CD4-positive, alpha-beta T cell (primary cell): ENCODE data around the gene NLGN1. TPM values are rescaled to one million over a fixed set of nuclear protein-coding genes. Genes with fewer than 3 reads are reported as not detected.

Experiments used
- ATAC-seq: fragments of 200-7000 bp; cut with Tn5 transposase; one replicate; pipeline ENCODE4 v1.10.0; 2022; ENCODE audit warnings: mild to moderate bottlenecking; ENCODE audit not compliant: poor library complexity
- CTCF ChIA-PET: fragments of 350-600 bp; sonication (Branson Sonifier 250); formaldehyde crosslinking; loops from one replicate; lab custom pipeline; 2021; ENCODE audit warnings: antibody characterized with exemption, inconsistent platforms; lab: Charles Lee
- POLR2A ChIA-PET: fragments of 350-600 bp; sonication (Branson Sonifier 250); formaldehyde crosslinking; loops from one replicate; lab custom pipeline; 2021; ENCODE audit warnings: antibody characterized with exemption, inconsistent platforms; lab: Charles Lee
- DNase-seq, 14 experiments: peaks; one replicate each; pipeline ENCODE4 v3.0.0-alpha.2; 2013 to 2020; ENCODE audit warnings: mixed read lengths in 2 of 14
- H3K27ac ChIP-seq, 2 donors: one replicate each; pipeline versions ENCODE4 v1.5.1 to v1.7.0; 2013; ENCODE audit warnings: low read length in 2 of 2, low read depth in 1 of 2, mild to moderate bottlenecking in 1 of 2
- H3K27me3 ChIP-seq, 2 experiments: 1 replicate in 1 of 2; 2 replicates in 1 of 2; pipeline versions ENCODE4 v1.6.1 to v1.7.0; 2013; ENCODE audit warnings: low read length in 2 of 2, control low read depth in 1 of 2, mild to moderate bottlenecking in 1 of 2, moderate library complexity in 1 of 2; ENCODE audit not compliant: insufficient read depth in 2 of 2, control insufficient read depth in 1 of 2
- H3K36me3 ChIP-seq: one replicate; pipeline ENCODE4 v1.6.1; 2013; ENCODE audit warnings: low read length, control low read depth; ENCODE audit not compliant: insufficient read depth
- H3K4me1 ChIP-seq: one replicate; pipeline ENCODE4 v1.6.1; 2013; ENCODE audit warnings: low read length, control low read depth; ENCODE audit not compliant: insufficient read depth
- H3K4me3 ChIP-seq: one replicate; pipeline ENCODE4 v1.5.1; 2013; ENCODE audit warnings: mild to moderate bottlenecking, low read length, moderate library complexity
- H3K9me3 ChIP-seq, 2 experiments: 1 replicate in 1 of 2; 2 replicates in 1 of 2; pipeline versions ENCODE4 v1.6.1 to v1.7.0; 2013; ENCODE audit warnings: low read length in 2 of 2, mild to moderate bottlenecking in 2 of 2, control low read depth in 1 of 2, moderate library complexity in 1 of 2; ENCODE audit not compliant: control insufficient read depth in 1 of 2, insufficient read depth in 1 of 2
- H3K27ac Mint-ChIP-seq: one replicate; pipeline ENCODE4 v1.8.0; 2020; ENCODE audit warnings: mixed read lengths
- H3K27me3 Mint-ChIP-seq: one replicate; pipeline ENCODE4 v1.8.0; 2021; ENCODE audit warnings: mixed read lengths
- H3K36me3 Mint-ChIP-seq: one replicate; pipeline ENCODE4 v1.8.0; 2021; ENCODE audit warnings: low read depth, mixed read lengths
- H3K4me1 Mint-ChIP-seq: one replicate; pipeline ENCODE4 v1.8.0; 2021; ENCODE audit warnings: low read depth, mixed read lengths
- H3K4me3 Mint-ChIP-seq: one replicate; pipeline ENCODE4 v1.8.0; 2020; ENCODE audit warnings: mild to moderate bottlenecking, mixed read lengths
- H3K9me3 Mint-ChIP-seq: one replicate; pipeline ENCODE4 v1.8.0; 2020; ENCODE audit warnings: mixed read lengths
- CTCF ChIP-seq: fragments of 200-600 bp; IDR thresholded peaks from one replicate; pipeline ENCODE4 v1.8.0; 2022; ENCODE audit warnings: antibody characterized with exemption, mild to moderate bottlenecking
- intact Hi-C, 2 experiments: fragments of 100-400 bp; cut with DNase I in 1 of 2; cut with micrococcal nuclease in 1 of 2; formaldehyde crosslinking; loops; one replicate each; pipeline versions ENCODE4 v1.15.1 to v1.9.0; 2023 to 2025; cut with DNase I, micrococcal nuclease
- total RNA-seq, 174 experiments: library from RNA in 2 of 174; stranded (reverse) in 2 of 174; gene quantifications; one replicate each; pipeline ENCODE4 v1.2.3 and lab custom pipeline; 2021 to 2026

Gene NLGN1
- total RNA-seq, 2 experiments from 2014 or later = not detected

- TF ChIP-seq CTCF = no peak
- no peaks in the 10 kb centered on the region for H3K36me3 ChIP-seq
- Mint-ChIP-seq H3K4me1 (no peaks in the 10 kb centered on the region), H3K9me3 (no peaks in the 10 kb centered on the region), H3K27me3 (no peaks in the 10 kb centered on the region), H3K4me3 (no peak overlapping the region), H3K27ac (no peak overlapping the region), H3K36me3 (no peaks in the 10 kb centered on the region)
- POLR2A ChIA-PET = no interaction called here
- no peaks in the 10 kb centered on the region for H3K9me3 ChIP-seq
- H3K27me3 ChIP-seq = no peaks in the 10 kb centered on the region
- intact Hi-C loops = no loop called here
- no peak for ATAC-seq
- H3K4me1 ChIP-seq = no peaks in the 10 kb centered on the region
- H3K27ac ChIP-seq = no peak overlapping the region
- H3K4me3 ChIP-seq = no peak overlapping the region
- CTCF ChIA-PET = no interaction called here
- no peak for DNase-seq
Measured at GRCh38 chr3:173416070-173416469, 18.5 kb downstream of the NLGN1 start.

- Mint-ChIP-seq H3K27me3 (no peaks in the 10 kb centered on the region), H3K4me3 (no peak overlapping the region), H3K27ac (no peak overlapping the region), H3K36me3 (no peaks in the 10 kb centered on the region), H3K9me3 (peaks cover 14% of the 10 kb centered on the region), H3K4me1 (no peaks in the 10 kb centered on the region)
- H3K36me3 ChIP-seq = no peaks in the 10 kb centered on the region
- no peak overlapping the region for H3K27ac ChIP-seq
- POLR2A ChIA-PET = no interaction called here
- CTCF ChIA-PET = no interaction called here
- H3K9me3 ChIP-seq = peaks cover 4 to 19% of the 10 kb centered on the region in 2 experiments
- no peaks in the 10 kb centered on the region for H3K27me3 ChIP-seq
- TF ChIP-seq CTCF = no peak
- ATAC-seq (no peak), DNase-seq (no peak)
- H3K4me3 ChIP-seq = no peak overlapping the region
- no peaks in the 10 kb centered on the region for H3K4me1 ChIP-seq
- intact Hi-C loops = no loop called here
Measured at GRCh38 chr3:173429076-173429475, 31.5 kb downstream of the NLGN1 start.

- ATAC-seq = no peak
- TF ChIP-seq CTCF = no peak
- no peaks in the 10 kb centered on the region for H3K36me3 Mint-ChIP-seq
- H3K9me3 Mint-ChIP-seq = peaks cover 14% of the 10 kb centered on the region
- no peak overlapping the region for H3K27ac ChIP-seq
- H3K9me3 ChIP-seq = peaks cover 3 to 19% of the 10 kb centered on the region in 2 experiments
- POLR2A ChIA-PET = no interaction called here
- intact Hi-C loops = no loop called here
- H3K27me3 Mint-ChIP-seq = no peaks in the 10 kb centered on the region
- no peak overlapping the region for H3K4me3 ChIP-seq
- H3K27ac Mint-ChIP-seq = no peak overlapping the region
- DNase-seq = no peak
- no peak overlapping the region for H3K4me3 Mint-ChIP-seq
- H3K4me1 Mint-ChIP-seq = no peaks in the 10 kb centered on the region
- H3K27me3 ChIP-seq = no peaks in the 10 kb centered on the region
- H3K36me3 ChIP-seq = no peaks in the 10 kb centered on the region
- CTCF ChIA-PET = no interaction called here
- H3K4me1 ChIP-seq = no peaks in the 10 kb centered on the region
Measured at GRCh38 chr3:173429527-173429926, 32.0 kb downstream of the NLGN1 start.
